Mesendoderm (in vitro differentiated cells): ENCODE measurements around the gene FOS.

Experiments used
- DNase-seq: peaks from one replicate; pipeline ENCODE4 v3.0.0; 2013
- H2AK5ac ChIP-seq: 2 replicates; pipeline ENCODE4 v1.6.1; 2013; ENCODE audit warnings: low read length, inconsistent platforms
- H2BK120ac ChIP-seq: 2 replicates; pipeline ENCODE4 v1.6.1; 2013; ENCODE audit warnings: low read depth, mild to moderate bottlenecking, low read length, moderate library complexity, mixed read lengths
- H2BK15ac ChIP-seq: replicated peaks from 2 replicates; pipeline ENCODE4 v1.6.1; 2013; ENCODE audit warnings: low read depth, mild to moderate bottlenecking, moderate library complexity
- H2BK5ac ChIP-seq: 2 replicates; pipeline ENCODE4 v1.6.1; 2013; ENCODE audit warnings: low read length, inconsistent platforms
- H3K18ac ChIP-seq: 2 replicates; pipeline ENCODE4 v1.6.1; 2013; ENCODE audit warnings: mild to moderate bottlenecking, low read length, mixed read lengths
- H3K23ac ChIP-seq: one replicate; pipeline ENCODE4 v1.6.1; 2013; ENCODE audit warnings: low read length
- H3K27ac ChIP-seq: 2 replicates; pipeline ENCODE4 v1.5.1; 2013; ENCODE audit warnings: low read depth, mild to moderate bottlenecking, inconsistent platforms, low read length, moderate library complexity
- H3K27me3 ChIP-seq: 2 replicates; pipeline ENCODE4 v1.6.1; 2013; ENCODE audit warnings: low read length, control low read depth, mild to moderate bottlenecking, inconsistent platforms; ENCODE audit not compliant: insufficient read depth, poor library complexity
- H3K36me3 ChIP-seq: 2 replicates; pipeline ENCODE4 v1.6.1; 2013; ENCODE audit warnings: low read length, inconsistent platforms; ENCODE audit not compliant: control insufficient read depth, insufficient read depth
- H3K4ac ChIP-seq: one replicate; pipeline ENCODE4 v1.6.1; 2013; ENCODE audit warnings: low read depth, mild to moderate bottlenecking, low read length, moderate library complexity
- H3K4me1 ChIP-seq: 2 replicates; pipeline ENCODE4 v1.6.1; 2013; ENCODE audit warnings: low read depth, low read length, inconsistent platforms; ENCODE audit not compliant: control insufficient read depth
- H3K4me2 ChIP-seq: 2 replicates; pipeline ENCODE4 v1.6.1; 2013; ENCODE audit warnings: low read length
- H3K4me3 ChIP-seq: 2 replicates; pipeline ENCODE4 v1.5.1; 2013; ENCODE audit warnings: mild to moderate bottlenecking, low read length
- H3K56ac ChIP-seq: one replicate; pipeline ENCODE4 v1.6.1; 2013; ENCODE audit warnings: low read length
- H3K79me1 ChIP-seq: 2 replicates; pipeline ENCODE4 v1.6.1; 2013; ENCODE audit warnings: low read length, inconsistent platforms
- H3K79me2 ChIP-seq: 2 replicates; pipeline ENCODE4 v1.6.1; 2013; ENCODE audit warnings: mild to moderate bottlenecking, low read length; ENCODE audit not compliant: control insufficient read depth, insufficient read depth
- H3K9ac ChIP-seq: 2 replicates; pipeline ENCODE4 v1.6.1; 2013; ENCODE audit warnings: low read length, inconsistent platforms
- H4K5ac ChIP-seq: one replicate; pipeline ENCODE4 v1.6.1; 2013; ENCODE audit warnings: low read length
- H4K8ac ChIP-seq: one replicate; pipeline ENCODE4 v1.6.1; 2013; ENCODE audit warnings: low read depth, mild to moderate bottlenecking, control low read depth, low read length, moderate library complexity
- WGBS: extraction: QIAGEN DNeasy Blood & Tissue Kit; methylation state at CpG from one replicate; pipeline ENCODE4 v1.1.7; 2013; ENCODE audit warnings: low lambda C conversion rate, missing lambda C conversion rate; ENCODE audit not compliant: insufficient coverage; ENCODE audit errors: extremely low coverage; 5-methylcytosine and 5-hydroxymethylcytosine counted together

FOS gene

DNA sequence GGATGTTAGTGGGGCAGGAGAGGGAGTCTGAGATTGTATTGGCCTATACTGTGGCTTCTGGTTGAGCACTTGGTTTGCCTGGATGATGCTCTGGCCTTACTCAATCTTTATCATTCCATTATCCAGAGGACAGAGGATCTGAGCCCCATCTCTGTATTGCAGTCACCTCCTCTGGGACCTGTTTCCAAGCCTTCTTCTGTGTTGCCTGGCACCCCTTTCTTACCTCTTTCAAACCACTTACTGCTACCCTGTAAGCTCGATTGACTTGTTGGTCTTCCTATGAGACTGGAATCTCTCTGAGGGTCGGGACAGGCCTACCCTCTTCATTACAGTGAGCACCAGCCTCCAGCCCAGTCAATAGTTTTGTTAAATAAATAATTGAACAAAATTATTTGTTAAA lies 3.0 kb upstream of the FOS start:
- Histone ChIP-seq H3K36me3 (no peaks in the 10 kb centered on the region), H2BK5ac (no peak overlapping the region), H3K4me3 (no peak overlapping the region), H2BK15ac (no peak overlapping the region), H3K9ac (no peak overlapping the region), H2BK120ac (no peak overlapping the region), H3K79me1 (peaks cover 6% of the 10 kb centered on the region), H3K56ac (no peak overlapping the region), H4K8ac (no peak overlapping the region), H3K23ac (no peak overlapping the region), H3K79me2 (peaks cover 5% of the 10 kb centered on the region), H3K18ac (no peak overlapping the region), H3K4me2 (no peak overlapping the region), H3K27me3 (no peaks in the 10 kb centered on the region), H3K4ac (no peak overlapping the region), H3K27ac (no peak overlapping the region), H4K5ac (no peak overlapping the region), H3K4me1 (peaks cover 8% of the 10 kb centered on the region), H2AK5ac (no peak overlapping the region)
- WGBS, result no CpG with 5 or more reads among the region's 2 CpGs
- DNase-seq, result no peak

DNA sequence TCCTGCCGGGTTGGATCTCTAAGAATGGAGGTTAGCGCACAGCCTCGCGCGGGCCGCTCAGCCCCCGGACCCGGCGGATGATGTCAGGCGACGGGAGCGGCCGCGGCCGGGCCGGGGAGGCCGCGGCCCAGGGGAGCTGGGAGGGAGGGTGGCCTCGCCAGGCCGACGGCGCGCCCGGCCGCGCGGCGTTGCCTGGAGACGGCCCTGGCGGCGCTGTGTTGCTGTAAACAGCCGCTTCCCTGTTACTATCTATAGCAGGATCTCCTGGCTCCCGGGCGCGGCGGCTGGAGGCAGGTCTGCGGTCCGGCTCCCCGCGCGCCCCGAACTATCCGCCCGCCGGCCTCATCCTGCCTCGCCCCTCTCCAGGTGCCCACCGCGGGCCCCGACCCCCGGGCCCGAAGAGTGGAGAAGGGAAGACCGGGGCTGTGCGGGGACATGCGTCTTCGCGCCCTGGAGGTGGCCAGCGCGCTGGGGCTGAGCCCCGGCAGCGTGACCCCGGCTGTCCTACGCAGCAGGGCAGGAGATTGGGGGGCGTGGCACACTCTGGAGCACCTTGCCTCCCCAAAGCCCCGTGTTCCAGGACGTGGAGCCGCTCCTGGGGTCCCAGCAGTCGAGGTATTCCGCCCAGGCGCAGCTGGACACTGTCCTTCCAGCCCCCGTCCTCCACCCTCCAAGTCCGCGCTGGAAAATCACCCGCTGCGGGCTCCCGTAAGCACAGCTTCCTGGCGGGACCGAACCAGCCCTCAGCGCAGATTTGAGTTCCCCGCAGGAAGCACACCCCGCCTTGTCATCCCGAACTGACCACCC lies 1.4 kb upstream of the FOS start:
- Histone ChIP-seq H3K4ac (no peak overlapping the region), H3K79me2 (peaks cover 5% of the 10 kb centered on the region), H2BK120ac (no peak overlapping the region), H2BK5ac (no peak overlapping the region), H4K8ac (no peak overlapping the region), H3K36me3 (no peaks in the 10 kb centered on the region), H3K23ac (no peak overlapping the region), H3K79me1 (peaks cover 10% of the 10 kb centered on the region), H4K5ac (no peak overlapping the region), H3K4me2 (peak overlapping the region; percentile 98), H3K4me1 (peaks cover 16% of the 10 kb centered on the region), H3K56ac (peak overlapping the region; percentile 85), H3K27ac (peak overlapping the region; percentile 14), H2BK15ac (no peak overlapping the region), H2AK5ac (no peak overlapping the region), H3K27me3 (no peaks in the 10 kb centered on the region), H3K18ac (peak overlapping the region; percentile 28), H3K9ac (peak overlapping the region; percentile 62), H3K4me3 (peak overlapping the region; percentile 27)
- WGBS, result no CpG with 5 or more reads among the region's 81 CpGs
- peak; percentile 95 for DNase-seq

DNA sequence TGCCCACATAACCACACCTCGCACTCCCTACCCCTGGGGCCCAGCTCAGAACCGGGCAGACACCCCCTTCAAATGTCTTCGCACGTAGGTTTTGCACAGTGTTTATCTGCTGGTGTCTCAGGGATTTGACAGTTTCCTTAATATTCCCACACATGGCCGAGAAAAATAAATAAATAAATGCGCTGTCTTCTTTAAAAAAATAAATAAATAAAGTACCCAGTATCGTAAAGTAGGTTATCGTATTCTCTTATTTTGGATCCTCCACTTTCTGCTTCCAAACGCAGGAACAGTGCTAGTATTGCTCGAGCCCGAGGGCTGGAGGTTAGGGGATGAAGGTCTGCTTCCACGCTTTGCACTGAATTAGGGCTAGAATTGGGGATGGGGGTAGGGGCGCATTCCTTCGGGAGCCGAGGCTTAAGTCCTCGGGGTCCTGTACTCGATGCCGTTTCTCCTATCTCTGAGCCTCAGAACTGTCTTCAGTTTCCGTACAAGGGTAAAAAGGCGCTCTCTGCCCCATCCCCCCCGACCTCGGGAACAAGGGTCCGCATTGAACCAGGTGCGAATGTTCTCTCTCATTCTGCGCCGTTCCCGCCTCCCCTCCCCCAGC lies 710 bp upstream of the FOS start:
- H3K56ac ChIP-seq, result peak overlapping the region; percentile 85
- H3K18ac ChIP-seq, result peak overlapping the region; percentile 62
- peak overlapping the region; percentile 98 for H3K4me2 ChIP-seq
- no peaks in the 10 kb centered on the region for H3K27me3 ChIP-seq
- no peak overlapping the region for H2BK15ac ChIP-seq
- H3K4me3 ChIP-seq, result peak overlapping the region; percentile 45
- H3K23ac ChIP-seq, result no peak overlapping the region
- no peak for DNase-seq
- H3K79me2 ChIP-seq, result peaks cover 5% of the 10 kb centered on the region
- no peak overlapping the region for H4K8ac ChIP-seq
- no peak overlapping the region for H2BK120ac ChIP-seq
- H3K4ac ChIP-seq, result no peak overlapping the region
- H2AK5ac ChIP-seq, result no peak overlapping the region
- no CpG with 5 or more reads among the region's 27 CpGs for WGBS
- H3K9ac ChIP-seq, result peak overlapping the region; percentile 69
- no peak overlapping the region for H2BK5ac ChIP-seq
- peak overlapping the region; percentile 53 for H3K27ac ChIP-seq
- H3K79me1 ChIP-seq, result peaks cover 10% of the 10 kb centered on the region
- H3K4me1 ChIP-seq, result peaks cover 16% of the 10 kb centered on the region
- no peaks in the 10 kb centered on the region for H3K36me3 ChIP-seq
- H4K5ac ChIP-seq, result no peak overlapping the region

DNA sequence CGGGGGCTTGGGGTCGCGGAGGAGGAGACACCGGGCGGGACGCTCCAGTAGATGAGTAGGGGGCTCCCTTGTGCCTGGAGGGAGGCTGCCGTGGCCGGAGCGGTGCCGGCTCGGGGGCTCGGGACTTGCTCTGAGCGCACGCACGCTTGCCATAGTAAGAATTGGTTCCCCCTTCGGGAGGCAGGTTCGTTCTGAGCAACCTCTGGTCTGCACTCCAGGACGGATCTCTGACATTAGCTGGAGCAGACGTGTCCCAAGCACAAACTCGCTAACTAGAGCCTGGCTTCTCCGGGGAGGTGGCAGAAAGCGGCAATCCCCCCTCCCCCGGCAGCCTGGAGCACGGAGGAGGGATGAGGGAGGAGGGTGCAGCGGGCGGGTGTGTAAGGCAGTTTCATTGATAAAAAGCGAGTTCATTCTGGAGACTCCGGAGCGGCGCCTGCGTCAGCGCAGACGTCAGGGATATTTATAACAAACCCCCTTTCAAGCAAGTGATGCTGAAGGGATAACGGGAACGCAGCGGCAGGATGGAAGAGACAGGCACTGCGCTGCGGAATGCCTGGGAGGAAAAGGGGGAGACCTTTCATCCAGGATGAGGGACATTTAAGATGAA lies 630 bp downstream of the FOS start:
- Histone ChIP-seq H3K56ac (peak overlapping the region; percentile 74), H3K23ac (no peak overlapping the region), H3K27me3 (no peaks in the 10 kb centered on the region), H3K4ac (no peak overlapping the region), H2BK15ac (no peak overlapping the region), H3K36me3 (no peaks in the 10 kb centered on the region), H3K27ac (peak overlapping the region; percentile 58), H4K5ac (no peak overlapping the region), H3K79me2 (peaks cover 5% of the 10 kb centered on the region), H3K4me3 (peak overlapping the region; percentile 48), H3K9ac (peak overlapping the region; percentile 63), H2BK5ac (no peak overlapping the region), H4K8ac (no peak overlapping the region), H3K79me1 (peaks cover 10% of the 10 kb centered on the region), H2BK120ac (no peak overlapping the region), H3K4me2 (peak overlapping the region; percentile 99), H3K18ac (peak overlapping the region; percentile 7), H3K4me1 (peaks cover 16% of the 10 kb centered on the region), H2AK5ac (no peak overlapping the region)
- peak; percentile 70 for DNase-seq
- no CpG with 5 or more reads among the region's 38 CpGs for WGBS

DNA sequence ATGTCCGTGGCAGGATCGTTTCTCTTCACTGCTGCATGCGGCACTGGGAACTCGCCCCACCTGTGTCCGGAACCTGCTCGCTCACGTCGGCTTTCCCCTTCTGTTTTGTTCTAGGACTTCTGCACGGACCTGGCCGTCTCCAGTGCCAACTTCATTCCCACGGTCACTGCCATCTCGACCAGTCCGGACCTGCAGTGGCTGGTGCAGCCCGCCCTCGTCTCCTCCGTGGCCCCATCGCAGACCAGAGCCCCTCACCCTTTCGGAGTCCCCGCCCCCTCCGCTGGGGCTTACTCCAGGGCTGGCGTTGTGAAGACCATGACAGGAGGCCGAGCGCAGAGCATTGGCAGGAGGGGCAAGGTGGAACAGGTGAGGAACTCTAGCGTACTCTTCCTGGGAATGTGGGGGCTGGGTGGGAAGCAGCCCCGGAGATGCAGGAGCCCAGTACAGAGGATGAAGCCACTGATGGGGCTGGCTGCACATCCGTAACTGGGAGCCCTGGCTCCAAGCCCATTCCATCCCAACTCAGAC lies 1.2 kb downstream of the FOS start:
- Histone ChIP-seq H2BK15ac (no peak overlapping the region), H3K18ac (peak overlapping the region; percentile 3), H3K56ac (peak overlapping the region; percentile 74), H3K4me1 (peaks cover 16% of the 10 kb centered on the region), H3K23ac (peak overlapping the region; percentile 39), H4K8ac (no peak overlapping the region), H3K27ac (peak overlapping the region; percentile 58), H4K5ac (no peak overlapping the region), H2BK5ac (peak overlapping the region; percentile 72), H3K4ac (no peak overlapping the region), H3K27me3 (no peaks in the 10 kb centered on the region), H3K9ac (peak overlapping the region; percentile 63), H3K4me2 (peak overlapping the region; percentile 99), H3K79me2 (peaks cover 5% of the 10 kb centered on the region), H2AK5ac (peak overlapping the region; percentile 49), H3K4me3 (peak overlapping the region; percentile 48), H3K36me3 (no peaks in the 10 kb centered on the region), H3K79me1 (peaks cover 10% of the 10 kb centered on the region), H2BK120ac (no peak overlapping the region)
- DNase-seq, result peak; percentile 80
- no CpG with 5 or more reads among the region's 26 CpGs for WGBS
